IPS-18a (cell line): ENCODE data around the gene KCNJ6.

Experiments
- H3K27ac ChIP-seq: one replicate; pipeline ENCODE4 v1.5.1; 2013; ENCODE audit warnings: low read length
- H3K27me3 ChIP-seq: one replicate; pipeline ENCODE4 v1.6.1; 2013; ENCODE audit warnings: mild to moderate bottlenecking, low read length; ENCODE audit not compliant: control insufficient read depth, insufficient read depth
- H3K36me3 ChIP-seq: one replicate; pipeline ENCODE4 v1.6.1; 2013; ENCODE audit warnings: low read depth, low read length; ENCODE audit not compliant: control insufficient read depth
- H3K4me1 ChIP-seq: one replicate; pipeline ENCODE4 v1.6.1; 2013; ENCODE audit warnings: low read depth, low read length; ENCODE audit not compliant: control insufficient read depth
- H3K4me3 ChIP-seq: one replicate; pipeline ENCODE4 v1.5.1; 2013; ENCODE audit warnings: low read length
- H3K9ac ChIP-seq: one replicate; pipeline ENCODE4 v1.6.1; 2013; ENCODE audit warnings: mild to moderate bottlenecking, low read length, moderate library complexity
- H3K9me3 ChIP-seq: one replicate; pipeline ENCODE4 v1.6.1; 2013; ENCODE audit warnings: low read depth, low read length; ENCODE audit not compliant: control insufficient read depth

The KCNJ6 gene

DNA sequence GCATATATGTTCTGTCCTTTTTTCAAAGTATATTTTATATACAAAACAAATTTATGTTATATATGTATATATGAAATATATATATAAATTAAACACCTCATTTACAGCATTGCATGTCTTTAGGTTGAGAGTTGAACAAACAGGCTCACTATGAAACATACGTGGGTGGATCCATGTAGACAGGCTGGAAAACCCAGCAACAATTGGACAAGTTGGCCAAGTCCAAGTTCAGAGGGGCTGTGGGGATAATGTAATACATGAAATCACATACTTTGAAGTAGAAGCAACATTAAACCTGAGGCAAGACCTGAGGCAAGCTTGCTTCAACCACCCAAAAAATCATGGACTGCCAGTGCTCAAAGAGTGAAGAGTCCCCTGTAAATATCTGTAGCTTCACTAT lies 39.7 kb downstream of the KCNJ6 start:
- Histone ChIP-seq H3K27me3 (no peaks in the 10 kb centered on the region), H3K9ac (no peak overlapping the region), H3K4me3 (no peak overlapping the region), H3K36me3 (no peaks in the 10 kb centered on the region), H3K9me3 (no peaks in the 10 kb centered on the region), H3K27ac (no peak overlapping the region), H3K4me1 (no peaks in the 10 kb centered on the region)

DNA sequence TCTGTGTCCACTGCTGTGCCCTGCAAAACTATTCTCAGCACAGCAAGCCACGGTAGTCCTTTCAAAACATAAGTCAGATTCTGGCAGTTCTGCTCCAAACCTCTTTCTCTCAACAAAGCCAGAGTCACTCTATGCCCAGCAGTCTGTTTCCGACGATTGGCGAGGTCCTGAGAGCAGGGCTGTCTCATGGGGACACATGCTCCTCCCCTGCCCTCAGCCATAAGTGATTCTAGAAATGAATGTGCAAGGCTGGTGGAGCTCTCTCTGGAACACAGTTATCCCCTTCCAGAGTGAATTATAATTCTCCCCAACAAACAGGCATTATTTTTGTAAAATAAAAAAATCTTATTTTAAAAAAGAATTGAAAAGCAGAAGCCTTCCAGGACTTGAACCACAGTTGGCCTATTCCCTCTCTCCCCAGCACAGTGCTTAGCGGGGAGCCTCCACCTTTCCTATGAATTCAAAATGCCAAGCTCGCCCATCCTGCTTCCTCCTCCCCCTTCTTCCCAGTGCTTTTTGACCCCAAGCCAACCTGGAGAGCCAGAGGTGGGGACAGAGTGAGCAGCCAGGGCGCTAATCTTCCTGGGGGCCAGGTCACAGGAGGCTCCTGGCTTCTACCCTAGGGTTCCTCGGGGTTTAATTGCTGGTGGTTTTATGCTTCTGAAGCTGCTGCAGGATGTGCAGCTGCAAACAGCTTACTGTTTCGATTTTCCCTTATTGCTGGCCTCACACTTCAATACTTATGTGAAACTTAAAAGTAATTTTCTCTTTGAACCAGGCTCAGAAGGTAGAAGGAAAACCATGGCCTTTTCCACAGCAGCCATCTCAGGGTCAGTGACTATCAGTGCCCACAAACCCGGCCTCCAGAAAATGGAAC lies 41.1 kb downstream of the KCNJ6 start:
- no peak overlapping the region for H3K27ac ChIP-seq
- no peaks in the 10 kb centered on the region for H3K4me1 ChIP-seq
- no peak overlapping the region for H3K9ac ChIP-seq

GRCh38 chr21:37874481-37874880 lies 41.8 kb downstream of the KCNJ6 start:
- Histone ChIP-seq H3K36me3 (no peaks in the 10 kb centered on the region), H3K27ac (no peak overlapping the region), H3K4me3 (no peak overlapping the region), H3K9me3 (no peaks in the 10 kb centered on the region), H3K4me1 (no peaks in the 10 kb centered on the region), H3K27me3 (no peaks in the 10 kb centered on the region), H3K9ac (no peak overlapping the region)

More for the DNA sequence above, 41.1 kb downstream of the KCNJ6 start:
- H3K36me3 ChIP-seq, result no peaks in the 10 kb centered on the region
- no peaks in the 10 kb centered on the region for H3K9me3 ChIP-seq
- no peak overlapping the region for H3K4me3 ChIP-seq
- H3K27me3 ChIP-seq, result no peaks in the 10 kb centered on the region

GRCh38 chr21:37873655-37874054 lies 42.6 kb downstream of the KCNJ6 start:
- Histone ChIP-seq H3K9ac (no peak overlapping the region), H3K27me3 (no peaks in the 10 kb centered on the region), H3K4me3 (no peak overlapping the region), H3K36me3 (no peaks in the 10 kb centered on the region), H3K27ac (no peak overlapping the region), H3K4me1 (no peaks in the 10 kb centered on the region), H3K9me3 (no peaks in the 10 kb centered on the region)

DNA sequence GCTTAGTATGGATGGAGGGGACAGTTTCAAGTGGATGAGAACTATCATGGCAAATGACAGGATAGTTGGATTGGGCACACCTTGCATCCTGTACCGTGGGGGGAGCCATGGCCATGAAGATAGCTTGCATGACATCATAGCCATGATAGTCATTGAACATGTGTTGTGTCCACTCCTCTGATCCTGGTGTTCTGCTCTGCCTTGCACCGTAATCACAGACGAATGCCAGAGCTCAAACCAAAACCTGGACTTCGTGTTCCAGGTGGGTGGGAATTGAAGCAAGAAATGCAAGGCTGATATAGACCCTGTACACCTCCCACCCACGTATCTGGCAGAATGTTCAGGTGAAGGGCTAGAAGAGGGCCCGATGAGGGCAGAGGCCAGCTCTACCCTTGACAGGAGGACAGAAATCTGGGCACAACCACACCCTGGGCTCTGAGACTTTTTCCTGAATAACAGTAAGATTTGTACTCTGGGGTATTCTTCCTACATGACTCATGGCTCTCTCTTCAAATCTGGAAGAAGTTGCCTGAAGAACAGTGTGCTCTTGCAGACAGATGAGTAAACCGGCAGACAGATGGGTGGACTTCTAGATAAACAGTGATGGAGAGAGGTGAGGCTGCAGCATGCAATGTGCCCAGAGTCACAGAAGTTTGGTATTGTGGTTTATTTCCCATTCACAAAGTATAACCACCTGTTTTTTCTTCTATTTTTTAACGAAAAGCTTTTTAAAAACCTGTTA lies 45.0 kb downstream of the KCNJ6 start:
- Histone ChIP-seq H3K27me3 (no peaks in the 10 kb centered on the region), H3K9me3 (no peaks in the 10 kb centered on the region), H3K36me3 (no peaks in the 10 kb centered on the region), H3K4me3 (no peak overlapping the region), H3K4me1 (no peaks in the 10 kb centered on the region), H3K27ac (no peak overlapping the region), H3K9ac (no peak overlapping the region)

DNA sequence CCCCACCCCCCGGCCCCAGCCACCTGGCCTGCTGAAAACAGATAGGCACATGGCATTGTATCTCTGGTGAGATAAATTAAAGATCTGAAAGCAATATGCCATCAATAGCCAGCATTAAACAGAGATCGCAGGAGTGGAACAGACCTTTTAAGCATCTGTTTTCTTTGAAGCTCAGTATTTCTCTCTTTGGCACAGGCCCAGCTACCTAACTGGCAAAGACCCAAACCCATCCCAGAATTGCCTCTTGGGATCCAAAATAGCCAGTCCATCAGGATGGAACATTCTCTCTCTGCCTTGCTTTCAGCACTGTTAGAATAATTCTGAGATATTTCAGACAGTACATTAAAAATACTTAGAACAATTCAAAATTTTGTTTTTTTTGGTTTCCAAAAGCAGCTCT lies 46.0 kb downstream of the KCNJ6 start:
- Histone ChIP-seq H3K27me3 (no peaks in the 10 kb centered on the region), H3K4me1 (no peaks in the 10 kb centered on the region), H3K36me3 (no peaks in the 10 kb centered on the region), H3K9ac (no peak overlapping the region), H3K27ac (no peak overlapping the region), H3K9me3 (no peaks in the 10 kb centered on the region), H3K4me3 (no peak overlapping the region)

GRCh38 chr21:37869661-37870060 lies 46.6 kb downstream of the KCNJ6 start:
- no peak overlapping the region for H3K27ac ChIP-seq
- H3K4me3 ChIP-seq, result no peak overlapping the region
- no peaks in the 10 kb centered on the region for H3K4me1 ChIP-seq
- no peaks in the 10 kb centered on the region for H3K9me3 ChIP-seq
- no peak overlapping the region for H3K9ac ChIP-seq
- H3K27me3 ChIP-seq, result no peaks in the 10 kb centered on the region
- no peaks in the 10 kb centered on the region for H3K36me3 ChIP-seq

- H3K36me3 ChIP-seq, result no peaks in the 10 kb centered on the region
- H3K4me3 ChIP-seq, result no peak overlapping the region
- H3K27ac ChIP-seq, result no peak overlapping the region
- H3K4me1 ChIP-seq, result no peaks in the 10 kb centered on the region
- H3K9ac ChIP-seq, result no peak overlapping the region
- no peaks in the 10 kb centered on the region for H3K27me3 ChIP-seq
- no peaks in the 10 kb centered on the region for H3K9me3 ChIP-seq
Observed at GRCh38 chr21:37868446-37869295, 47.6 kb downstream of the KCNJ6 start.

DNA sequence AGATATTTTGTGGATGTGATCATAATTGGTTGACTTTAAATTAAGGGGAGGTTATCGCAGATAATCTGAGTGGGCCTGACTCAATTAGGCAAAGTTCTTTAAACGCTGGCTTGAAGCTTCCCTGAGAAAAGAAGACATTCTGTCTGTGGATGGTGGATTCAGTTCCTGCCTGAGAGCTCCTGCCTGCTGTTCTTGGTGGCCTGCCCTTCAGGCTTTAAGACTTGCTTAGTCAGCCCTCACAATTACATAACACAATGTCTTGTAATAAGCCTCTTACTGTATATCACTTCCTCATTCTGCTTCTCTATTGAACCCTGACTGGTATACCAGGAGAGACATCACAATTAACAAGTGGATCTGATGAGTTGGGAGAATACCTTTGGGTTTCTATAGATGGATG lies 50.2 kb downstream of the KCNJ6 start:
- no peaks in the 10 kb centered on the region for H3K9me3 ChIP-seq
- no peak overlapping the region for H3K27ac ChIP-seq
- no peaks in the 10 kb centered on the region for H3K4me1 ChIP-seq
- no peaks in the 10 kb centered on the region for H3K36me3 ChIP-seq
- no peaks in the 10 kb centered on the region for H3K27me3 ChIP-seq
- H3K9ac ChIP-seq, result no peak overlapping the region
- H3K4me3 ChIP-seq, result no peak overlapping the region

GRCh38 chr21:37865156-37865555 lies 51.1 kb downstream of the KCNJ6 start:
- Histone ChIP-seq H3K27me3 (no peaks in the 10 kb centered on the region), H3K4me3 (no peak overlapping the region), H3K27ac (no peak overlapping the region), H3K9ac (no peak overlapping the region), H3K4me1 (no peaks in the 10 kb centered on the region), H3K36me3 (no peaks in the 10 kb centered on the region), H3K9me3 (no peaks in the 10 kb centered on the region)

DNA sequence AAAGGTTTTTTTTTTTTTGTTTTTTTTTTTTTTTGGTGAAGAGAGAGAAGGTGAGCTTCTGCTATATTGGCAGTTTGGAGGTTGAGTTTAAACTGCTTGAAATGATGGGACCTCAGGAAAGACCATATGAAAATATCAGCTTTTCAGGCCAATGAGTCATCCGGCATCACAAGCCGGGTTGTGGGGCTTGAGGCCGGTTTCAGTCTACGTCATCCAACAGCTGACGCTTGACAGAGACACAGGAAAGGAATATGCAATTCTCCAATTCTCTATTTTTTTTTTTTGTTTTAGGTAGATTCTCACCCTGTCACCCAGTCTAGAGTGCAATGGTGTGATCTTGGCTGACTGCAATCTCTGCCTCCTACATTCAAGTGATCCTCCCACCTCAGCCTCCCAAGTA lies 52.4 kb downstream of the KCNJ6 start:
- Histone ChIP-seq H3K4me3 (no peak overlapping the region), H3K4me1 (no peaks in the 10 kb centered on the region), H3K9me3 (no peaks in the 10 kb centered on the region), H3K27ac (no peak overlapping the region), H3K27me3 (no peaks in the 10 kb centered on the region), H3K9ac (no peak overlapping the region), H3K36me3 (no peaks in the 10 kb centered on the region)
